GDM1 (cell line): ENCODE results near the gene MYF6.
"Not testable (repeated sequence)": the region's sequence is repeated elsewhere in the genome, so short reads cannot be mapped to it uniquely, and the experiment has no call there.

Source experiments
- DNase-seq: peaks from one replicate; lab custom pipeline; 2025; lab: John Stamatoyannopoulos, UW

The MYF6 gene

DNA sequence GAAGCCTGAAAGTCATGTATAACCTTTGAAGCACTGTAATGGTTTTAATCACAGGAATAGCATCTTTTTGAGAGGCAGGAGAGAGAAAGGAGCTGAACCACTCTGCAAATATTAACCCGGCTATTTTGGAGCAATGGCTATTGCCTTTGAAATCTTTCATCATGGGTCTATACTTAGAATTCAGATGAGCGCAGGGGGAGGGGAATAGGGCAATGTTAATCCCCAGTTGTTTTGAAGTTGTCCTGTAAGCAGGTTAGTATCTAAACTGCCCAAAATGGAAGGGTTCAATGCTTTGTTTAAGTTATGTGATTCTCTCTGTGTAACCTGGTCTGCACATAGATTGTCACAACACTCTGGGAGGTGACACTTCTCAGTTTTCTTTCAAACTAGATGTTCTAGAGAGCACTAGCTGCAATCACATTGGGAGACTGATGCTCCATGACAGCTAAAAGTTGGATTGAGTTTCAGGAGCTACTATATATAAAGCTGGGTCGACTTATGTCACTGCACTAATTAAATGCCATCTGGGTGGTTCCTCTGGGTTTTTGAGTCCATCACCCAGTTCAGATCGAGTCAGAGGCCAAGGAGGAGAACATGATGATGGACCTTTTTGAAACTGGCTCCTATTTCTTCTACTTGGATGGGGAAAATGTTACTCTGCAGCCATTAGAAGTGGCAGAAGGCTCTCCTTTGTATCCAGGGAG is at the start of gene MYF6:
MYF6 (plus strand) TSS at position 509 of the 704 bp plus-strand sequence; CDS start at position 595, 86 bp downstream.
- DNase-seq, result no peak

- DNase-seq, result no peak
These were observed 47.8 kb upstream of the MYF6 start for GRCh38 chr12:80659512-80660063.

DNA sequence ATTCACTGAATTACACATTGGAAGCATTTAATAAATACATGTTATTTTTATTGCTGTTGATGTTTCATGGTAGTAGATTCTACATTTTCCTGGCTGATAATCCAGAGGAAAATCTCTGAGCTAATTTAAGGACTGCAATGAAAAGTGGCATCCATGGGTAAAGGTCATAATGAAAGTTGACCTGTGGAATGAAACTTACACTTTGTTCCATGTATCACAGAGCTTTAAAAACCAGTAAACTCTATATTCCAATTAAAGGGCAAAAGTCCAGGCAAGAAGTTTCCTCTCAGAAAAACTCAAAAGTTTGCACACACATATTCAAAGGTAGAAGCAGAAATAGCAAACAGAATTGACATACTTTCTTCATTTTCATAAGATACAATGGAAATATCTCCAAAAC is 44.8 kb upstream of the MYF6 start:
- DNase-seq, result no peak

- no peak for DNase-seq
These were observed 37.2 kb upstream of the MYF6 start for GRCh38 chr12:80670214-80670613.

GRCh38 chr12:80676042-80676636 is 31.3 kb upstream of the MYF6 start:
- DNase-seq, result not testable (repeated sequence)

DNA sequence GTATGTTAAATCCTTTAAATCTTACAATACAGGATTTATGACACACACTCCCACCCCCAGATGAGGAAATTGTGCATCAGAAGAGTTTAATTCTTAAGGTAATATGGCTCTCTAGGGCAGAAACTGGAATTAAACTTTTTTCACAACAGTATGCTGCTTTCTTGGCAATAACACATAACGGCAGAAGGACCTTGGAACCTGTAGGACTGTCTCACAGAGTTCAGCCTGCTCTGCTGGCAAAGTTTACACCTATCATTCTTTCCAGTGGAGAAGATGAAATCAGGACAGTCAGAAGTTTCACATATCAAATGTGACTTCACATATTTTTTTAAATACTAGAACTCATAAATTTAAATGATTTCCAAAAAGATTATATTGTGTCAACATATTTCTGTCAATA is 30.6 kb upstream of the MYF6 start:
- DNase-seq, result no peak

DNA sequence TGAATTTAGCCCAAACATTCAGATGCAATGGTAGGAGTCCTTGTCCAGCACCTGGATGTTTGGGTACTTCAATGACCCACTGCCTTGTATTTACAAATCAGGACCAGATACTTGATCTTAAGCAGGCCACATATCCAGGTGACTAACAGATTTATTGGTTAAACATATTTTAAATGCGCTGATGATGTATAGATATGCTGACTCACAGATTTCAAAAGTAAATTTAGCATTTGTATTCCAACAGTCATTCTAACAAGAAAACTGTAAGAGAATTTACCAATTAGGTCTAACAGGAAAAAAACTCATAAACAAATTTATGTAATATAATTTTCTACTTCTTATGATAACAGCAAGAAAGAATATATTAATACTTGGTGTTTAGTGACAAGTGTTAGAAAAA is 29.4 kb upstream of the MYF6 start:
- no peak for DNase-seq

- DNase-seq, result no peak
These were observed 27.9 kb upstream of the MYF6 start for GRCh38 chr12:80679346-80680131.

DNA sequence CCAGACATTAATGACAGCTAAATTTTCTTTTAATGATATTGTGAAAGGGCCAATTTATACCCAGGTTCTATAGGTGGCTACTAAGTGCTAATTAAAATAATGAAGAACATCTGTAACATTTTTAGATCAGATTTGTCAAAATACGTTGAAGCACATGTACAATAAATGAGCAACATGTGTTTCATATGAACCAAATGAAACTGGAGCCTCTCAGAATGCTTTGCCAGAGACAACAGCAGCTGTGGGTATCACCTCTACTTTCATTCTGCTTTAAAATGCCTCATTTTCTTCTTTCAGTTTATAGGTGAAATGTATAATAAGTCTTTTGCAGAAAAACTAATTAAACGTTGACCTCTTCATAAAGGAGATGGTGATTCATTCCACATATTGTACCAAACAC is 26.1 kb upstream of the MYF6 start:
- DNase-seq, result no peak

DNA sequence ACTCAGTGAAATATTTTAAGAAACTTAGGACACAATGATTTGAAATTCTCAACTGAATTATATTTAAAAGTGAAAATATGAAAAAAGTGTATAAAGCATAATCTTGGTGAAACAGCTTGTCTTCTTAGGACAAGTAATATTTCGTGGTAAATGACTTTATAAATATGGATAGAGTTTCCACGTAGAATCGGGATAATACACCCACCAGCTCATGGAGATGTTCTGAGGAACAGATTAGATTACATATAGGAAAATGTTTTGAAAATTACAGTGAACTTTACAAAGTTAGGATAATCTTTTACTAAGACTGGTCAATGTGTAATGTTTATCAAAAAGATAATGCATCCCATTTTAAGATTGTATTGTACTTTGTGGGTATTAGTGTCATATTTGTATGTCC is 25.6 kb upstream of the MYF6 start:
- no peak for DNase-seq

- DNase-seq, result no peak
These were observed 23.3 kb upstream of the MYF6 start for GRCh38 chr12:80684077-80684495.

DNA sequence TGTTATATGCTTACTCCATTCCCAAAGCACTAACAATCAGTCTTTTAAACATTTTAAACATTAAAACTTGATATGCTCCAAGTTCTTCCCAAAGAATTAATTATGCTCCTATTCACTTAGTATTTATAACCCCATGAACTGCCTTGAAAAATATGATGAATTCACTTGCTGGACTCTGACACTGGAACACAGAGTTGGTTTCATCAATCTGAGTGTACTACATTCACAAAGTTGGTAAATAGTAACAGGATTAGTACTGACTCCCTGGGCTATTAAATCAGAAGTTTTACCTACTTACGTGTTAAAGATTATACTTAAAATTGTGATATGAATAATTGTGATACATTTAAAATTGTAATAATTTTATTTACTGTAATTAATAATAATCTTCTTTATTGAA is 17.3 kb upstream of the MYF6 start:
- DNase-seq, result no peak

DNA sequence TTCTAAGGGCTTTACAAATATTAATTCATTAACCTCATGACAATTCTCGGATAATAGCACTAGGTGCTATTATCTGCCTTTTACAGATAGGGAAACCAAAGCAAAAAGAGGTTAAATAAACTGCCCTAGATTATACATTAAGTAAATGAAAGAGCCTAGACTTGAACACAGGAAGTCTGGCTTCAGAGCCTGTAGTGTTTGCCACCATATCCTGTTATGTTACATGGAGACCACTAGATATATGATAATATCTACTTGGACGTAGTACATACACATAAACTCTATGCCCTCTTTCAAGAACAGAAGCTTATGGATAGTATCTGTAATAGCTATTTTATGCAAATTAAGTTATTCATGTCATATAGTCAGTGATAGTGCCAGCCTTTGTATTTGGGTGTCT is 16.9 kb upstream of the MYF6 start:
- DNase-seq, result no peak

GRCh38 chr12:80692114-80692513 is 15.3 kb upstream of the MYF6 start:
- DNase-seq, result no peak

DNA sequence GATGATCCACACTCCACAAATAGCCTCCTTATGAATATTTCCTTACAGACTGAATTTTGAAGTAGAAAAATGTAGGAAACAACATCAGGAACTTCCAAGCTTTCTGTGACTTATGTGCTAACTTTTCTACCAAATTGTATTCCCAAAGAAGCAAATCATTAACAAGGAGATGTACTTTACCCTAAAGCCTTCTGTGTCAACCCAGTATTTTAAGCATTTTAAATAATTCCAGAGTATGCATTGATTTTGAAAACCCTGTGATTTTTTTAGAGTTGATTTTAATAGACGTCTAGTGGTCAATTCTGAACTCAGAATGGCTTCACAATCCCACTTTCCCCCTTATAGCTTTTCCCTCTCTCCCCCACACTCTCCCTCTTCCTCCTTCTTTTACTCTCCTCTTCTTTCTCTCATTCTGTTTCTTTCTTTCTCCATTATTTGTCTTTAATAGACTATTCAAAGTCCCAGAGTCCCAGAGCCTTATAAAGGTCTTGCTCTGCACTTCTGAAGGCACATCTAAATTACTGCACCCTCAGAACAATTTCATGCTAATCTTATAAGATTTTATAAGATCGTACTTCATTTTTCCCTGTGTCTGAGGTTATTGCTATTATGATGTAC is 10.1 kb upstream of the MYF6 start:
- no peak for DNase-seq

GRCh38 chr12:80698256-80698655 is 9.2 kb upstream of the MYF6 start:
- no peak for DNase-seq

DNA sequence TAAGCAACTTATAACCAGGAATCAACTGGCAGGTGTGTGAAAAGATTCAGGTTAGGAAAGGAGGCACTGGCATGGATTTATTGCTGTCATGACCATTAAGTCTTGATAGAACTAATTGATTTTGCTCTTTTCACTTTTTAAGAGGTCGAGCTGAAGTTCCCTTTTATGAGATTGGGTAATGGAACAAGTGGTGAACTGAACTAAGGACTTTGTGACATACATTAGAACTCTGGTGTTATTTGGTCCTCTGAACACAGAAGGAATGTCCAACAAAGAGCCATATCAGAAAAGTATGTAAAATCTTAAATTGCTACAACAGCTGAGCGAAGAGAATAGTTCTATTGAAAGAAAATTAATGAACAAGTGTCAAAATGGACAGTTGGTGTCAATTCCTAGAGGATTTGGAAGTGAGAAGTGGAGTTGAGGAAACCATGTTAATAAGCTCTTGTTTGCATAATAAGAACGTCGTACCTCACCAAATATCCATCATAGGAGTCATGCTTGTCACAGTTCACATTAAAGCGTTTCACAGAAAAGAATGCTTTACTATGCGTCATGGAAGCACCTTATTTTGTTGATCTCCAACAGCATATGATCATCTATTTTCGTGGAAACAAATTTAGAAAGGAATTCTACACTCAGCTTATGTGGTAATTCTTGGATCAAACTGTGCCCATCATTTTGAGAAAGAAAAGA is 8.4 kb upstream of the MYF6 start:
- DNase-seq, result no peak

DNA sequence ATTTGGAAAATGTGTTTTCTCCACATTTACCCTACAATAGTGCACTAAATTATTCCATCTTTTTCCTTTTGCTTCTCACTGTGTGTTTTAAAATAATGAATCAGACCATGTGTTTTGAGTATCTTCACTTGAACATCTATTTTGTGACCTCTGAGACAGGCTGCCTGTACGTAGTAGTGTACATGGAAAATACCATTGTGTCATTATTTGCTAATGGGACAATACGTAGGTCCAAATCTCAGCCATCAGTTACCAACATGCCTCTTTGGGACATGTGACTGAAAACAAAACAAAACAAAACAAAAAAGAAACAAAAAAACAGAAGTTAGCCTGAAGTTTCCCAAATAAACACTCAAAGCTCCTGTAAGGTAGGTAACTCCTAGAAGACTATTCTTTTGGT is 7.1 kb upstream of the MYF6 start:
- DNase-seq, result no peak

DNA sequence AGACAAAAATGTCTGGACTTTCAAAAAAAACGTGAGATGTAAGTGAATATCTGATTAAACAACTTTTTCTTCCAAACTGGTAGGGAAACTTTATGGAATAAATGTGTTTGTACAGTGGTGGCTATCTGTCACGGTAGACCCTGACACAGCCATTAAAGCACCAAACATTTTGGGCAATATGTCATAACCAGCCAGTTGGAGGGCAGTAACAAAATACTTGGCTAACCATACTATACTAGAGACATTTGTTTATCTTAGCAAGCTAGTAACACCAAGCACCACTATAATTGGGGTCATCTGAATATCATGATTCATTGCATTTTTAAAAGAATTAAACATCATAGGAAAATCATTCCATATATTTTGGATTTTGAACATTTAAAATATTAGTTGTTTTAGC is 6.0 kb upstream of the MYF6 start:
- DNase-seq, result no peak

GRCh38 chr12:80702889-80703805 is 4.3 kb upstream of the MYF6 start:
- no peak for DNase-seq

DNA sequence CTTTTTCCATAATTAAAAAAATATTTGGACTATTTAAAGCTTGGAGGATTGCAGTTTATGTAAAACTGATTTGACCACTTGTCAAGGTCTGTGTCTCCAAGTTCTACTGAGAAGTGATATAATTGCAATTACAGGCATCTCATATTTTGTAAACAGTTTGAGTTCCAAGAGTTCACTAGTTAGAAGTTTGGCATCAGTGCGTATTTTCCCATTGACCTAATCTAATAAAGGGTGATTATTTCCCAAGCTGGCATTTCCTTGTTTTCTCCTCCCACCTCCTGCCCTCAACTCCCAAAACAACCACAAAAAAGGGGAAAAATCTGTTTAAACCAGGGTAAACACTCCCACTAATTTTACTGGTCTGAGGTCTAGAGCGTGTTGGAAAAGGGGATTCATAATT is 3.0 kb upstream of the MYF6 start:
- no peak for DNase-seq
